Measurements from ENCODE around the gene SLC25A33. TPM values are rescaled to one million over a fixed set of nuclear protein-coding genes. Genes with fewer than 3 reads are reported as not detected.
"Not testable (repeated sequence)": the region's sequence is repeated elsewhere in the genome, so short reads cannot be mapped to it uniquely, and the experiment has no call there.

Gene SLC25A33
- total RNA-seq, 1 donor from 2014 or later: 7.7 TPM

DNA sequence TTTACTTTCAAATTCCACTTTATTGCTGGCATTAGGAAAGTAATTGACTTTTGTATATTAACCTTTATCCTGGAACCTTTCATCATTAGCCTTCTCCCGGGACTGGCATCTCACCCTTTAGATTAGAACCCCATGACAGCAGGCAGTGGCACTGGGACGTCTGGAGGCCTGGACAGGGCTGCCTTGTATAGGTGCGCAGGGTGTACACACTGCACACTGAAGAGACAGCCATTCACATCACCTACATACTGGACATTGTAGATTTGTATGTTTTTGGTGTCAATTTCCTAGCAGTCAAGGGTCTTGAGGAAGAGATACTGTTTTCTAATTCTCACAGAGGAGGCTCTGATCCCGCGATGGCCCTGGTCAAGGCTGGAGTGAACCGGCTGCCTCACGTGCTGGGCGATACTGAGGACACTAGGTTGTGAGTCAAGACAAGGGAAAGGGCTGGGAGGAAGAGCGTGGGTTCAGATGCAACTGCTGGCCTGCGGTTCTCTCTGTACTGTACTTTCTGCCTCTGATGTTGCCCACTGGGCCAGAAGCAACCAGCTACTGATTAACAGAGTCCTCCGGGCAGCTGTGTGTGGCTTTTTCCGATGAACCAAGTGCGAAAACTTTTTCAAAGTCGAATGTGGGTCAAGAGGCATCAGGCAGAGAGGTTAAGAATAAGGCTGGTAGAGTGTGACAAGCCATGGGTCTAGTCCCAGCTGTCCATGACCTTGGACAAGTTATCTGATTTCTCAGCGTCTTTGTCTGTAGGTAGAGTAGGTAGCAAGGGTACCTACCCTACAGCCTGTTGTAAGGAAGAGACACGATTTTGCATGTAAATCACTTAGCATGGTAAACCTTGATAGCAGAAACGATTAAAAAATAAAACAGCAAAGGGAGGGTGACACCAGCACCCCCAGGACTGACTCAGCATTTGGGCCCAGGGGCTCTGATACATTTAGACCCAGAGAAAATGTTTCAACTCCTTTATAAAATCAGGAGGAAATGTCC lies 38.2 kb upstream of the SLC25A33 start:
- H3K27ac Mint-ChIP-seq: no peak overlapping the region
- no peaks in the 10 kb centered on the region for H3K36me3 Mint-ChIP-seq (ENCODE audit: insufficient read depth)

DNA sequence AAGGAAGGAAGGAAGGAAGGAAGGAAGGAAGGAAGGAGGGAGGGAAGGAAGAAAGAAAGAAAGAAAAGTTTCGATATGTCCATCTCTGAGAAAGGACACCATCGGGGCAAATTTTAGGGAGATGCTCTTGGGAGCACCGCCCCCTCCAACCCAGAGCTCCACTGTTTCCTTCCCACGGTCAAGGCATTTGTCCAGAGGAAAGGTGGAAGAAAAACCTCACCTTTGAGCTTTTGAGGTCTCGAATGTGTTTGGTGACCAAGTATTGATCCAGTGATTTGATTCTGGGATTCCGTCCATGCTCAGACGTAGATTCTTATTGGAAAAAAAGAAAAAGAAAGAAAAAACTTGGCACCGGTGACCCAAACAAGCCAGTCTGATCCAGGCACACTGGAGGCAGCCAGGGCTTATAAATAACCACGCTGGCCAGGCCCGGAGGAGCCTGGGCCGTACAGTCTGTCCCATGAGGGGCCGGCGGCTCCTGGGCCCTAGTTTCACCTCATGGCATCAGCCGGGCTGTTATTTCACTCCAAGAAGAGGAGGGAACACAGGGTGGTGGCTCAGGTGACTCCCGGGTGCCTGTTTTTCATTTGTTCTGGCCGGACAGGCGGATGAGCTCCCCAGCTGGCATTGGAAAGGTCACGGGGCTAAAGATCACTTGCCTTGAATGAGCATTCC lies 36.1 kb upstream of the SLC25A33 start:
- Mint-ChIP-seq H3K4me1 (ENCODE audit: low read depth) (no peaks in the 10 kb centered on the region), H3K27ac (no peak overlapping the region), H3K27me3 (peaks cover 5% of the 10 kb centered on the region), H3K9me3 (ENCODE audit: low read depth) (no peaks in the 10 kb centered on the region), H3K4me3 (ENCODE audit: low read depth) (no peak overlapping the region), H3K36me3 (ENCODE audit: insufficient read depth) (no peaks in the 10 kb centered on the region)
- DNase-seq (ENCODE audit: low spot score, unreplicated experiment): no peak
- TF ChIP-seq CTCF (IDR thresholded peaks at IDR 0.05; ENCODE audit: unreplicated experiment): no peak

More for the DNA sequence above, 38.2 kb upstream of the SLC25A33 start:
- no peak for TF ChIP-seq CTCF (IDR thresholded peaks at IDR 0.05; ENCODE audit: unreplicated experiment)
- Mint-ChIP-seq H3K27me3 (peaks cover 9% of the 10 kb centered on the region), H3K4me1 (ENCODE audit: low read depth) (no peaks in the 10 kb centered on the region), H3K9me3 (ENCODE audit: low read depth) (no peaks in the 10 kb centered on the region), H3K4me3 (ENCODE audit: low read depth) (no peak overlapping the region)
- DNase-seq (ENCODE audit: low spot score, unreplicated experiment): no peak

- H3K27ac Mint-ChIP-seq: no peak overlapping the region
- TF ChIP-seq CTCF (IDR thresholded peaks at IDR 0.05; ENCODE audit: unreplicated experiment): no peak
- H3K9me3 Mint-ChIP-seq (ENCODE audit: low read depth): no peaks in the 10 kb centered on the region
- no peaks in the 10 kb centered on the region for H3K36me3 Mint-ChIP-seq (ENCODE audit: insufficient read depth)
- H3K27me3 Mint-ChIP-seq: peaks cover 4% of the 10 kb centered on the region
- H3K4me1 Mint-ChIP-seq (ENCODE audit: low read depth): no peaks in the 10 kb centered on the region
- no peak for DNase-seq (ENCODE audit: low spot score, unreplicated experiment)
- H3K4me3 Mint-ChIP-seq (ENCODE audit: low read depth): no peak overlapping the region
Measured at GRCh38 chr1:9505143-9505542, 34.1 kb upstream of the SLC25A33 start.

GRCh38 chr1:9506901-9507300 lies 32.4 kb upstream of the SLC25A33 start:
- no peak for DNase-seq (ENCODE audit: low spot score, unreplicated experiment)
- H3K27ac Mint-ChIP-seq: no peak overlapping the region
- H3K4me1 Mint-ChIP-seq (ENCODE audit: low read depth): no peaks in the 10 kb centered on the region
- H3K27me3 Mint-ChIP-seq: peaks cover 4% of the 10 kb centered on the region
- H3K36me3 Mint-ChIP-seq (ENCODE audit: insufficient read depth): no peaks in the 10 kb centered on the region
- TF ChIP-seq CTCF (IDR thresholded peaks at IDR 0.05; ENCODE audit: unreplicated experiment): no peak
- H3K4me3 Mint-ChIP-seq (ENCODE audit: low read depth): no peak overlapping the region
- H3K9me3 Mint-ChIP-seq (ENCODE audit: low read depth): no peaks in the 10 kb centered on the region

- H3K27ac Mint-ChIP-seq: no peak overlapping the region
- peaks cover 4% of the 10 kb centered on the region for H3K27me3 Mint-ChIP-seq
- no peak for DNase-seq (ENCODE audit: low spot score, unreplicated experiment)
- no peaks in the 10 kb centered on the region for H3K9me3 Mint-ChIP-seq (ENCODE audit: low read depth)
- H3K4me3 Mint-ChIP-seq (ENCODE audit: low read depth): no peak overlapping the region
- TF ChIP-seq CTCF (IDR thresholded peaks at IDR 0.05; ENCODE audit: unreplicated experiment): no peak
- no peaks in the 10 kb centered on the region for H3K36me3 Mint-ChIP-seq (ENCODE audit: insufficient read depth)
- H3K4me1 Mint-ChIP-seq (ENCODE audit: low read depth): no peaks in the 10 kb centered on the region
Measured at GRCh38 chr1:9510130-9510529, 29.1 kb upstream of the SLC25A33 start.

- not testable (repeated sequence) for H3K36me3 Mint-ChIP-seq (ENCODE audit: insufficient read depth); H3K4me1 Mint-ChIP-seq (ENCODE audit: low read depth); H3K27me3 Mint-ChIP-seq; H3K9me3 Mint-ChIP-seq (ENCODE audit: low read depth); H3K4me3 Mint-ChIP-seq (ENCODE audit: low read depth); DNase-seq (ENCODE audit: low spot score, unreplicated experiment)
- peak overlapping the region; percentile 62 for H3K27ac Mint-ChIP-seq
Measured at GRCh38 chr1:9515550-9515949, 23.7 kb upstream of the SLC25A33 start.
